ENCODE data around the gene EFNA2. TPM values are rescaled to one million over a fixed set of nuclear protein-coding genes. Genes with fewer than 3 reads are reported as not detected.

Gene EFNA2
- total RNA-seq, 1 experiment from 2014 or later = not detected

- Histone ChIP-seq H3K36me3 (ENCODE audit: insufficient read depth, low read length) (no peaks in the 10 kb centered on the region), H3K9me3 (ENCODE audit: low read length) (no peaks in the 10 kb centered on the region), H3K4me1 (ENCODE audit: low read length) (peaks cover 24% of the 10 kb centered on the region), H3K27ac (ENCODE audit: low read length) (no peak overlapping the region), H3K4me2 (ENCODE audit: low read depth, low read length, poor library complexity, severe bottlenecking) (peak overlapping the region; percentile 69), H3K9ac (ENCODE audit: low read length) (no peak overlapping the region), H2AFZ (ENCODE audit: low read length) (no peak overlapping the region), H3K27me3 (ENCODE audit: low read length) (no peaks in the 10 kb centered on the region), H4K20me1 (ENCODE audit: insufficient read depth, low read depth, low read length) (peaks cover 8% of the 10 kb centered on the region; the same call in 1 of the 2 replicates), H3K79me2 (ENCODE audit: low read length) (no peaks in the 10 kb centered on the region), H3K4me3 (ENCODE audit: low read length) (peak overlapping the region; percentile 36; the same call in 1 of the 2 replicates), H3K9me2 (replicated peaks; ENCODE audit: insufficient read depth, low read length) (no peaks in the 10 kb centered on the region)
- no peak for DNase-seq
Observed at GRCh38 chr19:1292419-1293151, 6.9 kb downstream of the EFNA2 start.

- Histone ChIP-seq H3K4me2 (ENCODE audit: low read depth, low read length, poor library complexity, severe bottlenecking) (no peak overlapping the region), H4K20me1 (ENCODE audit: insufficient read depth, low read depth, low read length) (peaks cover 8% of the 10 kb centered on the region; the same call in 1 of the 2 replicates), H2AFZ (ENCODE audit: low read length) (no peak overlapping the region), H3K27me3 (ENCODE audit: low read length) (no peaks in the 10 kb centered on the region), H3K9ac (ENCODE audit: low read length) (no peak overlapping the region), H3K36me3 (ENCODE audit: insufficient read depth, low read length) (no peaks in the 10 kb centered on the region), H3K9me2 (replicated peaks; ENCODE audit: insufficient read depth, low read length) (no peaks in the 10 kb centered on the region), H3K79me2 (ENCODE audit: low read length) (no peaks in the 10 kb centered on the region), H3K27ac (ENCODE audit: low read length) (no peak overlapping the region), H3K9me3 (ENCODE audit: low read length) (no peaks in the 10 kb centered on the region), H3K4me3 (ENCODE audit: low read length) (no peak overlapping the region), H3K4me1 (ENCODE audit: low read length) (peaks cover 24% of the 10 kb centered on the region)
- DNase-seq = no peak
Observed at GRCh38 chr19:1293782-1294604, 8.3 kb downstream of the EFNA2 start.

GRCh38 chr19:1294688-1295087 lies 9.0 kb downstream of the EFNA2 start:
- H3K27ac ChIP-seq (ENCODE audit: low read length) = no peak overlapping the region
- no peaks in the 10 kb centered on the region for H3K79me2 ChIP-seq (ENCODE audit: low read length)
- no peak for DNase-seq
- H2AFZ ChIP-seq (ENCODE audit: low read length) = no peak overlapping the region
- no peaks in the 10 kb centered on the region for H3K9me2 ChIP-seq (replicated peaks; ENCODE audit: insufficient read depth, low read length)
- no peak overlapping the region for H3K9ac ChIP-seq (ENCODE audit: low read length)
- no peak overlapping the region for H3K4me2 ChIP-seq (ENCODE audit: low read depth, low read length, poor library complexity, severe bottlenecking)
- no peak overlapping the region for H3K4me3 ChIP-seq (ENCODE audit: low read length)
- peaks cover 8% of the 10 kb centered on the region; the same call in 1 of the 2 replicates for H4K20me1 ChIP-seq (ENCODE audit: insufficient read depth, low read depth, low read length)
- H3K4me1 ChIP-seq (ENCODE audit: low read length) = peaks cover 21% of the 10 kb centered on the region
- H3K27me3 ChIP-seq (ENCODE audit: low read length) = no peaks in the 10 kb centered on the region
- H3K9me3 ChIP-seq (ENCODE audit: low read length) = no peaks in the 10 kb centered on the region
- no peaks in the 10 kb centered on the region for H3K36me3 ChIP-seq (ENCODE audit: insufficient read depth, low read length)

- no peaks in the 10 kb centered on the region for H3K27me3 ChIP-seq (ENCODE audit: low read length)
- H2AFZ ChIP-seq (ENCODE audit: low read length) = no peak overlapping the region
- H3K4me1 ChIP-seq (ENCODE audit: low read length) = peaks cover 19% of the 10 kb centered on the region
- no peaks in the 10 kb centered on the region for H3K9me3 ChIP-seq (ENCODE audit: low read length)
- peaks cover 8% of the 10 kb centered on the region; the same call in 1 of the 2 replicates for H4K20me1 ChIP-seq (ENCODE audit: insufficient read depth, low read depth, low read length)
- no peak overlapping the region for H3K27ac ChIP-seq (ENCODE audit: low read length)
- H3K4me3 ChIP-seq (ENCODE audit: low read length) = no peak overlapping the region
- no peaks in the 10 kb centered on the region for H3K9me2 ChIP-seq (replicated peaks; ENCODE audit: insufficient read depth, low read length)
- no peak overlapping the region for H3K9ac ChIP-seq (ENCODE audit: low read length)
- no peaks in the 10 kb centered on the region for H3K36me3 ChIP-seq (ENCODE audit: insufficient read depth, low read length)
- DNase-seq = peak; percentile 65
- no peak overlapping the region for H3K4me2 ChIP-seq (ENCODE audit: low read depth, low read length, poor library complexity, severe bottlenecking)
- no peaks in the 10 kb centered on the region for H3K79me2 ChIP-seq (ENCODE audit: low read length)
Observed at GRCh38 chr19:1295169-1296012, 9.7 kb downstream of the EFNA2 start.

- Histone ChIP-seq H3K79me2 (ENCODE audit: low read length) (no peaks in the 10 kb centered on the region), H3K27ac (ENCODE audit: low read length) (no peak overlapping the region), H3K9ac (ENCODE audit: low read length) (no peak overlapping the region), H4K20me1 (ENCODE audit: insufficient read depth, low read depth, low read length) (peaks cover 8% of the 10 kb centered on the region; the same call in 1 of the 2 replicates), H3K9me3 (ENCODE audit: low read length) (no peaks in the 10 kb centered on the region), H3K4me1 (ENCODE audit: low read length) (peaks cover 19% of the 10 kb centered on the region), H3K9me2 (replicated peaks; ENCODE audit: insufficient read depth, low read length) (no peaks in the 10 kb centered on the region), H3K36me3 (ENCODE audit: insufficient read depth, low read length) (no peaks in the 10 kb centered on the region), H2AFZ (ENCODE audit: low read length) (no peak overlapping the region), H3K4me3 (ENCODE audit: low read length) (no peak overlapping the region), H3K4me2 (ENCODE audit: low read depth, low read length, poor library complexity, severe bottlenecking) (no peak overlapping the region), H3K27me3 (ENCODE audit: low read length) (no peaks in the 10 kb centered on the region)
- DNase-seq = no peak
Observed at GRCh38 chr19:1296078-1296477, 10.4 kb downstream of the EFNA2 start.

GRCh38 chr19:1296575-1297271 lies 11.1 kb downstream of the EFNA2 start:
- DNase-seq = no peak
- H3K9ac ChIP-seq (ENCODE audit: low read length) = no peak overlapping the region
- H3K9me3 ChIP-seq (ENCODE audit: low read length) = no peaks in the 10 kb centered on the region
- H3K9me2 ChIP-seq (replicated peaks; ENCODE audit: insufficient read depth, low read length) = no peaks in the 10 kb centered on the region
- H3K4me1 ChIP-seq (ENCODE audit: low read length) = peaks cover 14% of the 10 kb centered on the region
- H3K4me3 ChIP-seq (ENCODE audit: low read length) = no peak overlapping the region
- no peaks in the 10 kb centered on the region for H3K79me2 ChIP-seq (ENCODE audit: low read length)
- H3K27ac ChIP-seq (ENCODE audit: low read length) = no peak overlapping the region
- no peak overlapping the region for H2AFZ ChIP-seq (ENCODE audit: low read length)
- no peak overlapping the region for H3K4me2 ChIP-seq (ENCODE audit: low read depth, low read length, poor library complexity, severe bottlenecking)
- H3K27me3 ChIP-seq (ENCODE audit: low read length) = no peaks in the 10 kb centered on the region
- H4K20me1 ChIP-seq (ENCODE audit: insufficient read depth, low read depth, low read length) = peaks cover 8% of the 10 kb centered on the region; the same call in 1 of the 2 replicates
- H3K36me3 ChIP-seq (ENCODE audit: insufficient read depth, low read length) = no peaks in the 10 kb centered on the region

- no peaks in the 10 kb centered on the region for H3K27me3 ChIP-seq (ENCODE audit: low read length)
Observed at GRCh38 chr19:1298235-1298634, 12.6 kb downstream of the EFNA2 start.

More at GRCh38 chr19:1298235-1298634, 12.6 kb downstream of the EFNA2 start:
- no peaks in the 10 kb centered on the region for H3K4me1 ChIP-seq (ENCODE audit: low read length)
- H3K4me2 ChIP-seq (ENCODE audit: low read depth, low read length, poor library complexity, severe bottlenecking) = no peak overlapping the region
- H3K79me2 ChIP-seq (ENCODE audit: low read length) = no peaks in the 10 kb centered on the region
- DNase-seq = no peak
- no peaks in the 10 kb centered on the region for H3K9me3 ChIP-seq (ENCODE audit: low read length)
- H4K20me1 ChIP-seq (ENCODE audit: insufficient read depth, low read depth, low read length) = peaks cover 4% of the 10 kb centered on the region; the same call in 1 of the 2 replicates
- H2AFZ ChIP-seq (ENCODE audit: low read length) = no peak overlapping the region
- H3K9me2 ChIP-seq (replicated peaks; ENCODE audit: insufficient read depth, low read length) = no peaks in the 10 kb centered on the region
- H3K36me3 ChIP-seq (ENCODE audit: insufficient read depth, low read length) = no peaks in the 10 kb centered on the region
- H3K27ac ChIP-seq (ENCODE audit: low read length) = no peak overlapping the region
- no peak overlapping the region for H3K4me3 ChIP-seq (ENCODE audit: low read length)
- no peak overlapping the region for H3K9ac ChIP-seq (ENCODE audit: low read length)

All from Karpas-422 (cell line).